Superior temporal gyrus (tissue), 1 donor: ENCODE results near the gene SLC4A3.
A peak's percentile ranks its signal among the peaks of the same experiment; 100 is the strongest.

ENCODE experiments used
- DNase-seq: peaks from one replicate; pipeline ENCODE4 v3.0.0-alpha.2; 2016; ENCODE audit errors: extremely low spot score

SLC4A3 gene

DNA sequence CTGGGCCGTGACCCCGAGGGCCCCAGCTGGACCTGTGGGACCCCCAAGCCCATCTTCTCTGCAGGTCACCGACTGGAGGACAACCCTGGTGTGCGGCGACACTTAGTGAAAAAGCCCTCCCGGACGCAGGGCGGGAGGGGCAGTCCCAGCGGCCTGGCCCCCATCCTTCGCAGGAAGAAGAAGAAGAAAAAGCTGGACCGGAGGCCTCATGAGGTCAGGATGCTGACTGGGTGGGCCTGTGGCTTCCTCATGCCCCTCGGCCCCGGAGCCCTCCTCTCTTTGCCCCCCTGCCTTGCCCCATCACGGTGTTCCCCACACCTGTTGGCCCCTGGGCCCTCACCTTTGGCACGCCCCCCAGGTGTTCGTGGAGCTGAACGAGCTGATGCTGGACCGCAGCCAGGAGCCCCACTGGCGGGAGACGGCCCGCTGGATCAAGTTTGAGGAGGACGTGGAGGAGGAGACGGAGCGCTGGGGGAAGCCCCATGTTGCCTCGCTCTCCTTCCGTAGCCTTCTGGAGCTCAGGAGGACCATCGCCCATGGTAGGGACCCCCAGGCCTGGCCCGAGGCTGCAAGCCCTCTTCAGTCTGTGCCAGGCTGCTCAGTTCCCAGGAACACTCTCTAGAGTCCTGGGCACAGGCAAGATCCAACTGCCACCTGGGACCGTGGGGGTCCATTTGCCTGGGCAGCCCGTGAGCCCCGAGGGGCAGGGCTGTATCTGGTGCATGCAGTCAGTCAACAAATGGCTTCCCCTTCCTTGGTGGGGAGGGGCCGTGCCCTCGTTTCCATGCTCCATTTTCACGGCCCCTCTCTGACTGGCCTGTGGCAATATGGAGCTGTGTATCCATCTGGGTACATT lies 4.7 kb downstream of the SLC4A3 start:
- no peak for DNase-seq

- DNase-seq: no peak
Measured at GRCh38 chr2:219632760-219633105, 5.3 kb downstream of the SLC4A3 start.

GRCh38 chr2:219633276-219634065 lies 6.0 kb downstream of the SLC4A3 start:
- DNase-seq: no peak

- no peak for DNase-seq
Measured at GRCh38 chr2:219634171-219634940, 6.9 kb downstream of the SLC4A3 start.

GRCh38 chr2:219634951-219635751 lies 7.7 kb downstream of the SLC4A3 start:
- DNase-seq: no peak

DNA sequence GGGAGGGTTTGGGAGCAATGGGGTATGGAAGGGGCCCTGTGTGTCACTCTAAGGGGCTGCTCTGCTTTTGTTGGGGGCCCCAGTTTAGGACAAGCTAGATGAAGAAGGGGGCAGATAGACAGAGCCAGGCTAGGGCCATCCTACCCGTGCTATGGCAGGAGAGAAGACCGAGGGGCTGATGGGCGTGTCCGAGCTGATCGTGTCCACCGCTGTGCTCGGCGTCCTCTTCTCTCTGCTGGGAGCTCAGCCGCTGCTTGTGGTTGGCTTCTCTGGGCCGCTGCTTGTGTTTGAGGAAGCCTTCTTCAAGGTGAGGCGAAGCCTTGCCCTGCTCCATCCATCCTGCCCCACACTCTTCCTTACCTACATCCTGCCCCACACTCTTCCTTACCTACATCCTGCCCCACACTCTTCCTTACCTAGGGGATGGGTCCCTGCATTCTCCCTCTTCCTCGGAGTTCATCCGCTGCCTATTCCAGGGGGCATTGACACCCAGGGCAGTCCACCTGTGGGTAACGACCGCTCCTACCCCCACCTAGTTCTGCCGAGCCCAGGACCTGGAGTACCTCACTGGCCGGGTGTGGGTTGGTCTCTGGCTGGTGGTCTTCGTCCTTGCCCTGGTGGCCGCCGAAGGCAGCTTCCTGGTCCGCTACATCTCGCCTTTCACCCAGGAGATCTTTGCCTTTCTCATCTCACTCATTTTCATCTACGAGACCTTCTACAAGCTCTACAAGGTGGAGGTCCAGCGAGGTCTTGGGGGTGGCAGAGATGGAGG lies 8.9 kb downstream of the SLC4A3 start:
- no peak for DNase-seq

- no peak for DNase-seq
Measured at GRCh38 chr2:219636941-219637841, 9.8 kb downstream of the SLC4A3 start.

GRCh38 chr2:219637842-219638185 lies 10.4 kb downstream of the SLC4A3 start:
- no peak for DNase-seq

DNA sequence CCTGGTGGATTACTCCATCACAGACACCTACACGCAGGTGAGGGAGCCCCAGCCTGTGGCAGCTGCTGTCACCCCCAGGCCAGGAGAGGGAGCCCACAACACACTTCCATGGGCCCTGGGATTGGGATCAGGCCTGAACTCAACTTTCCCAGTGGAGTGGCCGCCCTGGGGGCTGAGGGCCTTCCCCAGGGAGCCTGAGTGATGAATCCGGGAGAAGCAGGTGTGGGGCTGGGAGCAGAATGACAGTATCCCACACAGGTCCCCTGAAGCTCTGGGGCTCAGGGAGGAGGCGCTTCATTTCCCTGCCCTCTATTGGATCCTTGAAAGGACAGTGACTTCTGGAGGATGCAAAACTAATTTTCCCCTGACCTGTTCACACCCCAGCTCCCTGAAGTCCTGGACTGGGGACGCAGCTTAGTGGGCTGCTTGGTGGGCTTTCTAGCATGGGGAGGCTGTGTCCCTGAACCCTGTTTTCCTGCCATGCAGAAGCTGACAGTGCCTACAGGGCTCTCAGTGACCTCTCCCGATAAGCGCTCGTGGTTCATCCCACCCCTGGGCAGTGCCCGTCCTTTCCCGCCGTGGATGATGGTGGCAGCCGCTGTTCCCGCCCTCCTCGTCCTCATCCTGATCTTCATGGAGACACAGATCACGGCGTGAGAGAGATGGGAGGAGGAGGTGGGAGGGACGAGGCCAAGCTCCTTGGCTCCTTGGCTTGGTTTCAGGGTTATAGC lies 11.0 kb downstream of the SLC4A3 start:
- DNase-seq: no peak

GRCh38 chr2:219638948-219639755 lies 11.7 kb downstream of the SLC4A3 start:
- DNase-seq: peak; percentile 69

DNA sequence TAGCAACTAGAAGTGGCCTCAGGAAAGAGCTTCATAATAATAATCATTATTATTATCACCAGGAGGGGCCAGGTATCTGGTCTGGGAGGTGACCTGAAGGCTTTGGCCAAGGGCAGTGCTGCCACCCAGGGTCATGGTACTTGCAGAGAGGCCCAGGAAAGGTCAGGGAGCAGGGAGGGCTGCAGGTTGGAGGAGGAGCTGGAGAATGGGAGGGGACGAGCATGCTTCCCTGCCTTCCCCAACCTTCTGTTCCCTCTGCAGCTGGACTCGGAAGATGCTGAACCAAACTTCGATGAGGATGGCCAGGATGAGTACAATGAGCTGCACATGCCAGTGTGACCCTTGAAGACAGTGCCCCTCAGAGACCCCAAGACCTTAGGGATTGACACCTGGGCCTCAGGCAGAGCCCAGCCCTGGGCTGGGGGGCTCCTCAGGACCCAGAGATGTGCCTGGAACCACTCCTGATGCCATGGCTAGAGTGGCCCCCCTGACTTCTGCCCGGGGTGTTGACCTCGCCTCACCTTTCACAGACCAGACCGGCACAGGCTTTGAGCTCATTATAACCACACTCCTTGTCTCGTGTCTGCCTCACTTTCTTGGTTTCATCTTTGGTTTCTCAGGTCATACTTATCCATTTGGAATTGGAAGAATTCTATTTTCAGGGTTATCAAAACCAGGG lies 14.1 kb downstream of the SLC4A3 start:
- no peak for DNase-seq

DNA sequence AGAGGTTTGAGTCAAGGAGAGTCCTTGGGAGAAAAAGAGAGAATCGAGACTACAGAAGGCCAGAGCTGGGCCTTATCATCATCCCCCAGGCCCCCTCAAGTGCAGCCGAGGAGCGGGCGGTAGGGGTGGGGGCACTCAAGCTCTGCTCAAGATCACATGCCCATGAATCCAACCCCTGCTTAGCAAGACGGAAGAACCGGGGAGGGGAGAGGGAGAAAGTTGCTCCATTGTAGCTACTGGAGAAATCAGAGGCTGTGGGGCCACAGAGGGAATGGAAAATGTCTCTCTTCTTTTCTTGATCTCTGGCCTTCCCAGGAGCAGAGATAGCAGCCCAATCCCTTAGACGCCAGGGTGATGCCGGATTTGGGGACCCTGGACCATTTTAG lies 14.6 kb downstream of the SLC4A3 start:
- DNase-seq: no peak

GRCh38 chr2:219642465-219643083 lies 15.1 kb downstream of the SLC4A3 start:
- DNase-seq: peak; percentile 95

- no peak for DNase-seq
Measured at GRCh38 chr2:219643084-219643473, 15.6 kb downstream of the SLC4A3 start.

DNA sequence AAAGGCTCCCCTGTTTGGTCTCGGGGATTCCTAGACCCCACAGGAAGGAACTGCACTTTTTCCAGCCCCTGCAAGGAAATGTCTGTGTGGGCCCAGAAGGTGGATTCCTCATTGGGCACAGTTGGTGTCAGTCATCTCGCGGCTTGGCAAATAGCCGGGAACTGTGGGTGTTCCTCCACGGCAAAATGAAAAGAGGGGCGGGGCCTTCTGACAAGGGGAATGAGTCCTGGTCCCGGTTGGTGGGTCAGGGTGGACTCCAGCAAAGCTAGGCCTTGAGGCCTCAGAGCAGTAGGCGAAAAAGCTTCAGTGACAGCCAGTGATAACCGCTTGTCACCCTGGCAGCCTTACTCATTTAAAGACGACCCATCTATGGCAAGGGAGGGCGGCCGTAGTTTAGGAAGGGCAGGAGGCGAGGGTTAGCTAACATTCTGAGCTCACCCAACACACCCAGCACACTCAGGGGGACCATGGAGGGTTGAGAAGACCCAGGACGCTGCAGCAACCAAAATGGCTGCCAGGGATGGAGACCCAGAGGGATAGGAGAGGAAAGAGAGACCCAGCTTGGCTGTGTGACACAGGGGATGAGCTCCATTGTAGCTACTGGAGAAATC lies 16.5 kb downstream of the SLC4A3 start:
- no peak for DNase-seq

- peak; percentile 42 for DNase-seq
Measured at GRCh38 chr2:219644801-219645480, 17.5 kb downstream of the SLC4A3 start.
